Astrocyte (in vitro differentiated cells and primary cell): ENCODE measurements around the gene ATG9B. TPM values are rescaled to one million over a fixed set of nuclear protein-coding genes. Genes with fewer than 3 reads are reported as not detected.

Experiments
- DNase-seq: peaks from one replicate; pipeline ENCODE4 v3.0.0-alpha.2; 2010; ENCODE audit warnings: low read depth
- FAIRE-seq: peaks from 2 replicates; lab custom pipeline; 2011; peaks lifted over from hg19 to GRCh38; lab: Jason Lieb, UNC
- H2AFZ ChIP-seq: 2 replicates; pipeline ENCODE4 v1.6.0; 2012; ENCODE audit warnings: low read depth, low read length, inconsistent platforms
- H3K27ac ChIP-seq: 2 replicates; pipeline ENCODE4 v1.5.1; 2011; ENCODE audit warnings: low read depth, low read length, inconsistent platforms
- H3K27me3 ChIP-seq: 2 replicates; pipeline ENCODE4 v1.6.0; 2011; ENCODE audit warnings: low read length, inconsistent platforms; ENCODE audit not compliant: insufficient read depth
- H3K36me3 ChIP-seq: 2 replicates; pipeline ENCODE4 v1.5.1; 2011; ENCODE audit warnings: low read length, inconsistent platforms; ENCODE audit not compliant: insufficient read depth
- H3K4me1 ChIP-seq: 2 replicates; pipeline ENCODE4 v1.5.1; 2011; ENCODE audit warnings: low read length, inconsistent platforms; ENCODE audit not compliant: insufficient read depth
- H3K4me2 ChIP-seq: 2 replicates; pipeline ENCODE4 v1.6.0; 2012; ENCODE audit warnings: low read length, inconsistent platforms
- H3K4me3 ChIP-seq: 2 replicates; pipeline ENCODE4 v1.5.1; 2011; ENCODE audit warnings: low read depth, mild to moderate bottlenecking, low read length, inconsistent platforms; ENCODE audit not compliant: insufficient read depth
- H3K79me2 ChIP-seq: 2 replicates; pipeline ENCODE4 v1.6.0; 2012; ENCODE audit warnings: mild to moderate bottlenecking, low read length, inconsistent platforms; ENCODE audit not compliant: insufficient read depth
- H3K9ac ChIP-seq: 2 replicates; pipeline ENCODE4 v1.6.0; 2012; ENCODE audit warnings: mild to moderate bottlenecking, low read length, inconsistent platforms
- H3K9me3 ChIP-seq: 2 replicates; pipeline ENCODE4 v1.5.1; 2012; ENCODE audit warnings: low read depth, mild to moderate bottlenecking, low read length, inconsistent platforms; ENCODE audit not compliant: insufficient read depth
- H4K20me1 ChIP-seq: 2 replicates; pipeline ENCODE4 v1.6.0; 2012; ENCODE audit warnings: low read length, inconsistent platforms; ENCODE audit not compliant: insufficient read depth
- H3K27ac Mint-ChIP-seq: one replicate; pipeline ENCODE4 v1.8.0; 2021; ENCODE audit warnings: mild to moderate bottlenecking, mixed read lengths; ENCODE audit not compliant: unreplicated experiment
- H3K27me3 Mint-ChIP-seq: one replicate; pipeline ENCODE4 v1.8.0; 2021; ENCODE audit warnings: low read depth, mixed read lengths; ENCODE audit not compliant: unreplicated experiment
- H3K36me3 Mint-ChIP-seq: one replicate; pipeline ENCODE4 v1.8.0; 2021; ENCODE audit warnings: low read depth, mixed read lengths; ENCODE audit not compliant: unreplicated experiment
- H3K4me1 Mint-ChIP-seq: one replicate; pipeline ENCODE4 v1.8.0; 2021; ENCODE audit warnings: low read depth, mixed read lengths; ENCODE audit not compliant: unreplicated experiment
- H3K4me3 Mint-ChIP-seq: one replicate; pipeline ENCODE4 v1.8.0; 2021; ENCODE audit warnings: mild to moderate bottlenecking, moderate library complexity, mixed read lengths; ENCODE audit not compliant: unreplicated experiment
- H3K9me3 Mint-ChIP-seq: one replicate; pipeline ENCODE4 v1.8.0; 2021; ENCODE audit warnings: mild to moderate bottlenecking, mixed read lengths; ENCODE audit not compliant: unreplicated experiment
- EZH2 ChIP-seq: IDR thresholded peaks from 2 replicates; pipeline ENCODE4 v1.6.1; 2012; ENCODE audit warnings: mild to moderate bottlenecking, low read length, inconsistent platforms; ENCODE audit not compliant: insufficient read depth
- total RNA-seq: library from RNA; stranded (reverse); gene quantifications from 2 replicates; pipeline ENCODE4 v1.2.1, GENCODE V29; 2021
- TF ChIP-seq, protein P1 (sequence below): IDR thresholded peaks from 2 replicates; pipeline ENCODE4 v1.5.1; 2011; ENCODE audit warnings: low read depth, mild to moderate bottlenecking, inconsistent platforms, low read length, moderate library complexity; ENCODE audit not compliant: insufficient read depth

ATG9B gene
- total RNA-seq, 1 donor from 2014 or later, result 2.2 TPM

- Mint-ChIP-seq H3K27me3 (peaks cover 9% of the 10 kb centered on the region), H3K27ac (no peak overlapping the region), H3K4me1 (no peaks in the 10 kb centered on the region), H3K4me3 (no peak overlapping the region), H3K36me3 (no peaks in the 10 kb centered on the region), H3K9me3 (peaks cover 4% of the 10 kb centered on the region)
- Histone ChIP-seq H3K9me3 (no peaks in the 10 kb centered on the region), H3K4me2 (no peak overlapping the region), H3K9ac (no peak overlapping the region), H2AFZ (no peak overlapping the region), H3K27ac (no peak overlapping the region), H3K4me1 (no peaks in the 10 kb centered on the region), H3K36me3 (no peaks in the 10 kb centered on the region), H4K20me1 (no peaks in the 10 kb centered on the region), H3K79me2 (no peaks in the 10 kb centered on the region), H3K4me3 (no peak overlapping the region), H3K27me3 (no peaks in the 10 kb centered on the region)
- no peak for DNase-seq
- TF ChIP-seq, protein P1, sequence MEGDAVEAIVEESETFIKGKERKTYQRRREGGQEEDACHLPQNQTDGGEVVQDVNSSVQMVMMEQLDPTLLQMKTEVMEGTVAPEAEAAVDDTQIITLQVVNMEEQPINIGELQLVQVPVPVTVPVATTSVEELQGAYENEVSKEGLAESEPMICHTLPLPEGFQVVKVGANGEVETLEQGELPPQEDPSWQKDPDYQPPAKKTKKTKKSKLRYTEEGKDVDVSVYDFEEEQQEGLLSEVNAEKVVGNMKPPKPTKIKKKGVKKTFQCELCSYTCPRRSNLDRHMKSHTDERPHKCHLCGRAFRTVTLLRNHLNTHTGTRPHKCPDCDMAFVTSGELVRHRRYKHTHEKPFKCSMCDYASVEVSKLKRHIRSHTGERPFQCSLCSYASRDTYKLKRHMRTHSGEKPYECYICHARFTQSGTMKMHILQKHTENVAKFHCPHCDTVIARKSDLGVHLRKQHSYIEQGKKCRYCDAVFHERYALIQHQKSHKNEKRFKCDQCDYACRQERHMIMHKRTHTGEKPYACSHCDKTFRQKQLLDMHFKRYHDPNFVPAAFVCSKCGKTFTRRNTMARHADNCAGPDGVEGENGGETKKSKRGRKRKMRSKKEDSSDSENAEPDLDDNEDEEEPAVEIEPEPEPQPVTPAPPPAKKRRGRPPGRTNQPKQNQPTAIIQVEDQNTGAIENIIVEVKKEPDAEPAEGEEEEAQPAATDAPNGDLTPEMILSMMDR, result no peak
- TF ChIP-seq EZH2, result no peak
- FAIRE-seq, result no peak
Measured at GRCh38 chr7:150996376-150997074, 27.8 kb downstream of the ATG9B start.

GRCh38 chr7:150994838-150995510 lies 29.3 kb downstream of the ATG9B start:
- Histone ChIP-seq H4K20me1 (no peaks in the 10 kb centered on the region), H3K9me3 (peaks cover 6% of the 10 kb centered on the region), H3K27ac (no peak overlapping the region), H2AFZ (no peak overlapping the region), H3K9ac (no peak overlapping the region), H3K4me2 (no peak overlapping the region), H3K4me1 (no peaks in the 10 kb centered on the region), H3K4me3 (no peak overlapping the region), H3K36me3 (no peaks in the 10 kb centered on the region), H3K79me2 (no peaks in the 10 kb centered on the region), H3K27me3 (no peaks in the 10 kb centered on the region)
- TF ChIP-seq, protein P1, result no peak
- TF ChIP-seq EZH2, result no peak
- Mint-ChIP-seq H3K27ac (no peak overlapping the region), H3K36me3 (peaks cover 4% of the 10 kb centered on the region), H3K9me3 (peaks cover 19% of the 10 kb centered on the region), H3K27me3 (peaks cover 7% of the 10 kb centered on the region), H3K4me3 (no peak overlapping the region), H3K4me1 (no peaks in the 10 kb centered on the region)
- FAIRE-seq (no peak), DNase-seq (no peak)
